Thyroid gland (tissue), 4 donors: ENCODE results near the gene PXDN. TPM values are rescaled to one million over a fixed set of nuclear protein-coding genes. Genes with fewer than 3 reads are reported as not detected.
"Not testable (repeated sequence)": the region's sequence is repeated elsewhere in the genome, so short reads cannot be mapped to it uniquely, and the experiment has no call there.

ENCODE experiments used
- DNase-seq, 2 donors: peaks; one replicate each; pipeline ENCODE4 v3.0.0-alpha.2; 2019
- H3K27ac ChIP-seq, 3 donors: fragments of 200-600 bp; sonication (generic); 1 replicate in 2 of 3; 2 replicates in 1 of 3; pipeline ENCODE4 v1.5.1; 2016 to 2019; ENCODE audit warnings: mild to moderate bottlenecking in 1 of 3, moderate library complexity in 1 of 3
- H3K27me3 ChIP-seq: fragments of 200-600 bp; sonication (generic); one replicate; pipeline ENCODE4 v1.5.1; 2019
- H3K36me3 ChIP-seq, 2 donors: fragments of 200-600 bp; sonication (generic); one replicate each; pipeline ENCODE4 v1.5.1; 2016 to 2019
- H3K4me1 ChIP-seq, 2 donors: fragments of 200-600 bp; sonication (generic); one replicate each; pipeline ENCODE4 v1.5.1; 2017 to 2019
- H3K4me3 ChIP-seq, 3 donors: fragments of 200-600 bp; sonication (generic); replicated peaks in 1 of 3; 1 replicate in 2 of 3; 2 replicates in 1 of 3; pipeline ENCODE4 v1.5.1; 2016; ENCODE audit warnings: mild to moderate bottlenecking in 1 of 3
- H3K9me3 ChIP-seq: fragments of 200-600 bp; sonication (generic); one replicate; pipeline ENCODE4 v1.5.1; 2017
- CTCF ChIP-seq, 6 experiments: fragments of 200-600 bp in 3 of 6; fragments of 450-650 bp in 3 of 6; sonication (generic) in 3 of 6; IDR thresholded peaks; one replicate each; pipeline ENCODE4 v1.5.1; 2016 to 2019; ENCODE audit warnings: antibody characterized with exemption in 6 of 6, mild to moderate bottlenecking in 2 of 6, inconsistent platforms in 1 of 6, moderate library complexity in 1 of 6
- POLR2A ChIP-seq, 2 donors: fragments of 450-650 bp; IDR thresholded peaks; one replicate each; pipeline ENCODE4 v1.6.1; 2017; ENCODE audit warnings: antibody characterized with exemption in 2 of 2, mild to moderate bottlenecking in 2 of 2, moderate library complexity in 1 of 2
- WGBS, 2 donors: methylation state at CpG; one replicate each; pipeline ENCODE4 v1.1.5; 2017; 5-methylcytosine and 5-hydroxymethylcytosine counted together
- intact Hi-C: fragments of 100-400 bp; cut with DNase I; formaldehyde crosslinking; loops from one replicate; pipeline ENCODE4 v1.15.1; 2023
- total RNA-seq, 4 donors: library from RNA; depleted of rRNA; stranded (reverse); fragments of >200 nt; gene quantifications; one replicate each; pipeline ENCODE4 v1.2.3, GENCODE V29; 2016

Gene PXDN
- total RNA-seq, 4 donors from 2014 or later, result 6.9 to 17.3 (median 13.6) TPM

GRCh38 chr2:1784986-1785617 is 40.8 kb upstream of the PXDN start:
- H3K4me3 ChIP-seq, result no peak overlapping the region
- intact Hi-C loops, result no loop called here
- TF ChIP-seq CTCF (IDR thresholded peaks at IDR 0.05) (no peak), POLR2A (IDR thresholded peaks at IDR 0.05) (no peak)
- H3K27ac ChIP-seq, result no peak overlapping the region
- H3K27me3 ChIP-seq, result no peaks in the 10 kb centered on the region
- H3K9me3 ChIP-seq, result no peaks in the 10 kb centered on the region
- WGBS, 2 donors, result 92 to 94% methylated on average over 15 to 19 of the region's 19 CpGs
- DNase-seq, result no peak
- no peaks in the 10 kb centered on the region for H3K36me3 ChIP-seq
- no peaks in the 10 kb centered on the region for H3K4me1 ChIP-seq

- TF ChIP-seq CTCF (IDR thresholded peaks at IDR 0.05), result no peak
- no peak overlapping the region for H3K4me3 ChIP-seq
- WGBS, 2 donors, result 68 to 72% methylated on average over 8 to 15 of the region's 21 CpGs
- H3K27me3 ChIP-seq, result no peaks in the 10 kb centered on the region
- no peaks in the 10 kb centered on the region for H3K9me3 ChIP-seq
- H3K4me1 ChIP-seq, result no peaks in the 10 kb centered on the region
- intact Hi-C loops, result no loop called here
- DNase-seq, result no peak
- H3K27ac ChIP-seq, result no peak overlapping the region
- H3K36me3 ChIP-seq, result no peaks in the 10 kb centered on the region
Observed at GRCh38 chr2:1784087-1784486, 39.8 kb upstream of the PXDN start.

GRCh38 chr2:1782514-1782913 is 38.2 kb upstream of the PXDN start:
- Histone ChIP-seq H3K27ac (no peak overlapping the region), H3K4me1 (no peaks in the 10 kb centered on the region), H3K9me3 (no peaks in the 10 kb centered on the region), H3K27me3 (no peaks in the 10 kb centered on the region), H3K4me3 (no peak overlapping the region), H3K36me3 (no peaks in the 10 kb centered on the region)
- DNase-seq, result no peak
- intact Hi-C loops, result no loop called here
- TF ChIP-seq CTCF (IDR thresholded peaks at IDR 0.05) (no peak), POLR2A (IDR thresholded peaks at IDR 0.05) (no peak)
- WGBS, 2 donors, result 83 to 90% methylated on average over 11 of the region's 11 CpGs

- no peaks in the 10 kb centered on the region for H3K36me3 ChIP-seq
- intact Hi-C loops, result no loop called here
- no peaks in the 10 kb centered on the region for H3K27me3 ChIP-seq
- H3K4me1 ChIP-seq, result no peaks in the 10 kb centered on the region
- WGBS, 2 donors, result 76 to 77% methylated on average over 13 to 16 of the region's 16 CpGs
- H3K9me3 ChIP-seq, result no peaks in the 10 kb centered on the region
- no peak for DNase-seq
- TF ChIP-seq CTCF (IDR thresholded peaks at IDR 0.05) (no peak), POLR2A (IDR thresholded peaks at IDR 0.05) (no peak)
- no peak overlapping the region for H3K27ac ChIP-seq
- no peak overlapping the region for H3K4me3 ChIP-seq
Observed at GRCh38 chr2:1781291-1782080, 37.2 kb upstream of the PXDN start.

GRCh38 chr2:1780693-1781092 is 36.4 kb upstream of the PXDN start:
- Histone ChIP-seq H3K4me1 (no peaks in the 10 kb centered on the region), H3K27me3 (no peaks in the 10 kb centered on the region), H3K9me3 (no peaks in the 10 kb centered on the region), H3K36me3 (no peaks in the 10 kb centered on the region), H3K27ac (no peak overlapping the region), H3K4me3 (no peak overlapping the region)
- 64% methylated on average over 2 of the region's 2 CpGs for WGBS, 2 donors
- TF ChIP-seq CTCF (IDR thresholded peaks at IDR 0.05), result no peak
- intact Hi-C loops, result no loop called here
- no peak for DNase-seq

GRCh38 chr2:1780054-1780453 is 35.7 kb upstream of the PXDN start:
- H3K9me3 ChIP-seq, H3K27ac ChIP-seq, H3K4me3 ChIP-seq, intact Hi-C loops, H3K27me3 ChIP-seq, H3K4me1 ChIP-seq, DNase-seq, H3K36me3 ChIP-seq: not testable (repeated sequence)
